ENCODE data around the gene TMEM158. TPM values are rescaled to one million over a fixed set of nuclear protein-coding genes. Genes with fewer than 3 reads are reported as not detected.

Gene TMEM158
- total and polyA plus RNA-seq, 2 donors, result 1.7 to 11.2 TPM

DNA sequence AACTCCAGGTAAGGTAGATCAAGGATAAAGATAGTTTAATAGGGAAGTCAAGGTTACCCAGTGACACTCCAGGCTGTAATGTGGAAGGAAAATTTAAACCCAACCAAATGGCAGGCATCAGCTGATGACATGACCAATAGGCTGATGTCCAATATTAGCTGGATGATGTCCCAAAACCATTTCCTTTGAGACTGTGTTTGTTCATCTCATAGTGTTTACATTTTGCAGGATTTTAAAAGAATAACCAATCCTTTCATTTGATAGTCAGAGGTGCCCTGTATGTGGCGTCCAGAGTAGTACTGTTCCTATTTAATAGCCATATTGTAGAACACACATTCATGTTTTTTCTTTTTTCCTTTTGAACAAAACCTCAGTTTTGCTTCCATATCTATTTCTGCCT, 23.3 kb upstream of the TMEM158 start:
- no peaks in the 10 kb centered on the region for H3K36me3 ChIP-seq (ENCODE audit: insufficient read depth)
- 46% methylated on average over 1 of the region's 1 CpG for WGBS
- H3K4me1 ChIP-seq (ENCODE audit: insufficient read depth), result no peaks in the 10 kb centered on the region
- no peak overlapping the region for H3K4me3 ChIP-seq (ENCODE audit: low read depth, low read length)
- H3K27ac ChIP-seq (ENCODE audit: low read depth), result no peak overlapping the region
- no peak for DNase-seq (ENCODE audit: extremely low spot score)

DNA sequence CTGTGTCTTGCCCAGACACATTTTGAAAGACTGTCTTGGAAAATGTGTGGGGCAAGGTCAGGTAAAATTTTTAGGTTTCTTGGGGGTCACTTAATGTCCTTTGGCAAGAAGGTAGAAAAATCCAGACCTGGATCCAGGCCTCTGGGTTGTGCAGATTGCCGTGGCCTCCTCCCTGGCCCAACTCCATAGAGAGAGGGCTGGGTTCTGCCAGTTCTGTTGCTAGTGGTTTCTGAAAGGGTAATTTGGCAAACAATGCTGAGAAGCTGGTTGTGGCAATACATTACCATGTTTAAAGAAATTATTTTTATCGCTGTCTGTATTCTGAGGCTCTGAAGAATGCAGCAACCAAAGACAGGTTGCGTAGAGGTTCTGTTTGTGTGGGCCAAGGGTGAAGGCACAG, 20.2 kb upstream of the TMEM158 start:
- Histone ChIP-seq H3K4me1 (ENCODE audit: insufficient read depth) (no peaks in the 10 kb centered on the region), H3K27ac (ENCODE audit: low read depth) (no peak overlapping the region)
- WGBS, result 94% methylated on average over 3 of the region's 3 CpGs

DNA sequence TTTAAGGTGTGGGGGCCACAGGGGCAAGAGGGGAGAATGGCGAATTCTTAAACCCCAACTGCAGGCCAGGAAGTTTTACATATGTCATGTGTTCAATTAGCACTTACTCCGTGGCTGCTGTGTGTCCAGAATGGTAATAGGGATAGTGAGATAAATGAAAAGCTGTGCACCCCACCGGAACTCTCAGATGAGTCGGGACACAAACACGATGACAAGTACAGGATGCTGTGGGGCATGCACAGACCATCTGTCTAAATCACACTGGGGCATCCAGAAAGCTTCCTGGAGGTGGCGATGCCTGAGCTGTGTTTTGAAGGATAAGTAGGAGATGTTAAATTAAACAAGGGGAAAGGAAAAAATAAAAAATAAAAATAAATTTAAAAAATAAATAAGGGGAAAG, 18.3 kb upstream of the TMEM158 start:
- Histone ChIP-seq H3K4me3 (ENCODE audit: low read depth, low read length) (no peak overlapping the region), H3K27ac (ENCODE audit: low read depth) (no peak overlapping the region), H3K36me3 (ENCODE audit: insufficient read depth) (no peaks in the 10 kb centered on the region), H3K4me1 (ENCODE audit: insufficient read depth) (no peaks in the 10 kb centered on the region)
- DNase-seq (ENCODE audit: extremely low spot score), result no peak
- 81% methylated on average over 6 of the region's 6 CpGs for WGBS

More for the DNA sequence above, 20.2 kb upstream of the TMEM158 start:
- no peak for DNase-seq (ENCODE audit: extremely low spot score)
- Histone ChIP-seq H3K36me3 (ENCODE audit: insufficient read depth) (no peaks in the 10 kb centered on the region), H3K4me3 (ENCODE audit: low read depth, low read length) (no peak overlapping the region)

DNA sequence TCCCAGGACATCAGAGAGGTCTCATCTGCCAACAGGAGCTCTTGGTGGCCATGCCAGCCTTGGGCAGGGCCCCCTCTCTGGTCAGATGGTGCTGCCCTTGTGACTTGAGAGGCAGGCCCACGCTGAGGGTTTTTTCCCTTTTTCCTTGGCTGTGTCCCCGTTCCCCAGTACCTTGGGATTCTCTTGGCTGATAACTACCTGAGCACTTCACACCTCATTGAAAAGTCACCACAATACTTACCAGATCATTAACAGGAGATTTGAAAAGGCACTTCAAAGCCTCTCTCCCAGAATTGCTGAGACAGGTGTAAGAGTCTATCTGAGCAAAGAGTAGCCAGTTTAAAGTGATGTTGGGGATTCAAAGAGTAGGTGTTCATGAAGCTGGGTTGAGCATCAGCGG, 15.1 kb upstream of the TMEM158 start:
- no peak overlapping the region for H3K27ac ChIP-seq (ENCODE audit: low read depth)
- no peak overlapping the region for H3K4me3 ChIP-seq (ENCODE audit: low read depth, low read length)
- 72% methylated on average over 3 of the region's 3 CpGs for WGBS
- no peak for DNase-seq (ENCODE audit: extremely low spot score)
- H3K36me3 ChIP-seq (ENCODE audit: insufficient read depth), result no peaks in the 10 kb centered on the region
- H3K4me1 ChIP-seq (ENCODE audit: insufficient read depth), result no peaks in the 10 kb centered on the region

DNA sequence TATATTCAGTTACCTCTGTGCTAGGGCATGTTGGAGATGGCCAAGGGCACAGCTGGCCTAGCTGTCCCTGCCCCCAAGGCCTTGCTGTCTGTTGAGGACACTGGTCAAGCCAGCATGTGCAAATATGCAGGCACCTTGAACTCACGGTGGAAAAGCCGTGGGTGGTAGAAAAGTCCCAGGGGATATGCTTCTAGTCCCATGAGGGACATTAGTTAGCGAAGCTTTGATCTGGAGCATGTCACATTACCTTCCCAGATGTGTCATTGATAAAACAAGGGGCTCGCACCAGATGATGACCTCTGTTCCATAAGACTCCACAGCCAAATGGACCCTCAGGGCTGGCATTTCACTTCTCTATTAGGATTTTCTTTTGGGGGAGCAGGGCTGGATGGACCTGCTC, 14.2 kb upstream of the TMEM158 start:
- DNase-seq (ENCODE audit: extremely low spot score), result no peak
- Histone ChIP-seq H3K36me3 (ENCODE audit: insufficient read depth) (no peaks in the 10 kb centered on the region), H3K27ac (ENCODE audit: low read depth) (no peak overlapping the region), H3K4me1 (ENCODE audit: insufficient read depth) (no peaks in the 10 kb centered on the region), H3K4me3 (ENCODE audit: low read depth, low read length) (no peak overlapping the region)
- WGBS, result 82% methylated on average over 4 of the region's 4 CpGs

DNA sequence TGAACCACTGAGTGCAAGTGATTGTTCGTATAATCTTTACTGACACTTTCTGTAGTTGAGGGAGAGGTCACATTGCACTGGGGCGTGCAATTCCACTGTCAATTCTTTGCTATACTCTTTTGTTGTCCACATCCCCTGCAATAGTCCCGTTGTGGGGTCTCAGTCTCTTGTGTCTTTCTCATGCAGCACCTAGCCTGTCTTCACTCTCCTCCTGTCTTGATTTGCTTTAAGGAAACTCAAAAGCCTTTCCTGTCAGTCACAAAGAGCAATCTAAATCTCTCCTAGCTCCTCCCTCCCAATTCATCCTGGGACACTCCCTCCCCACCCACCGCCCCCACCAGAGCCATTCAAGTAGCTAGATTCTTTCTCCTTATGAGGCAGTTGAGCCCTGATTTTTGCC, 13.2 kb upstream of the TMEM158 start:
- no peak for DNase-seq (ENCODE audit: extremely low spot score)
- H3K27ac ChIP-seq (ENCODE audit: low read depth), result no peak overlapping the region
- no peaks in the 10 kb centered on the region for H3K36me3 ChIP-seq (ENCODE audit: insufficient read depth)
- 83% methylated on average over 4 of the region's 4 CpGs for WGBS
- no peaks in the 10 kb centered on the region for H3K4me1 ChIP-seq (ENCODE audit: insufficient read depth)
- H3K4me3 ChIP-seq (ENCODE audit: low read depth, low read length), result no peak overlapping the region

DNA sequence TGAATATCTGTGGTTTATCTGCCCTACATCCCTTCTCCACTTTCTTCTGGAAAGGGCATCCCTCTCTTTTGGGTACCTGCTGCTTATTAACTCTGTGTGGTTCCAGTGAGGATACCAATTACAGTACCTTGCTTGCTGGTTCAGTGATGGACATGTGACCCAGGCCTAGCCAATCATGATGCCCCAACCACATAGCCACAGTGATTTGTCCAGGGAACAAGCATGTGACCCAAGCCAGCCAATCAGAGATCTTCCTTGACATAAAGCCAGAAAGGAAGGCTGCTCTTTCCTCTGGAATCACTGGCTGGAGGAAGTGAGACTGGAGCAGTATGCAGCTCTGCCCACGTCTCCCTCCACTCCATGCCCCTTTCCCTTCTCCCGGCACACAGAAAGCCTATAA, 10.9 kb upstream of the TMEM158 start:
- no peak for DNase-seq (ENCODE audit: extremely low spot score)
- Histone ChIP-seq H3K4me3 (ENCODE audit: low read depth, low read length) (no peak overlapping the region), H3K27ac (ENCODE audit: low read depth) (no peak overlapping the region), H3K36me3 (ENCODE audit: insufficient read depth) (no peaks in the 10 kb centered on the region), H3K4me1 (ENCODE audit: insufficient read depth) (no peaks in the 10 kb centered on the region)
- 90% methylated on average over 2 of the region's 2 CpGs for WGBS

DNA sequence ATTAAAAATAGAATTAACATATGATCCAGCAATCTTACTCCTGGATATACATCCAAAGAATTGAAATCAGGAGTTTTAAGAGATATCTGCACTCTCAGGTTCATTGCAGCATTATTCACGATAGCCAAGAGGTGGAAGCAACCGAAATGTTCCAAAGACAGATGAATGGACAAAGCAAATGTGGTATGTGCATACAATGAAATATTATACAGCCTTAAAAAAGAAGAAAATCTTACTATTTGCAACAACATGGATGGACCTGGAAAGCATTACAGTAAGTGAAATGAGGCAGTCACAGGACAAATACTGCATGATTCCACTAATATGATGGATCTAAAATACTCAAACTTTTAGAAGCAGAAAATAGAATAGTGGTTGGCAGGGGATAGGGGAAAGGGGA, 9.3 kb upstream of the TMEM158 start:
- H3K4me3 ChIP-seq (ENCODE audit: low read depth, low read length), result no peak overlapping the region
- H3K27ac ChIP-seq (ENCODE audit: low read depth), result no peak overlapping the region
- H3K36me3 ChIP-seq (ENCODE audit: insufficient read depth), result no peaks in the 10 kb centered on the region
- no peaks in the 10 kb centered on the region for H3K4me1 ChIP-seq (ENCODE audit: insufficient read depth)
- DNase-seq (ENCODE audit: extremely low spot score), result no peak
- 95% methylated on average over 2 of the region's 2 CpGs for WGBS

DNA sequence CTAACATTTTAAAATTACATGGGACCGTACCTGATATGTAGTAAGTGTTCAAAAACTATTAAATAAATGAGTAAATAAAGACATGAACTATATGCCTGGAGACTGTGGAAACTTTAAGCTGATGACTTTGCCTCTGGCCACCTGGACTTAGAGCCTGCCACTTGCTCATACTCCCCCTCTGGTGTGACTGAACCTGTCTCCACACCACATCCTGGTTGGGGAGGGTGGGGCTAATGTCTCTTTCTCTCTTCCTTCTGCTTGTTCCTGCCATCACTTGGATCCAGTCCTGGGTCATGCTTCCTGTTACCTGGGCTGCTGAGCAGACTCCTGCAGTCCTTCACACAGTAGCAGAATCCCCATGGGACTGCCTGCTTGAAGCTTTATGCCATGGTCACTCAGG, 8.2 kb upstream of the TMEM158 start:
- Histone ChIP-seq H3K4me3 (ENCODE audit: low read depth, low read length) (no peak overlapping the region), H3K27ac (ENCODE audit: low read depth) (no peak overlapping the region), H3K36me3 (ENCODE audit: insufficient read depth) (no peaks in the 10 kb centered on the region), H3K4me1 (ENCODE audit: insufficient read depth) (no peaks in the 10 kb centered on the region)
- no peak for DNase-seq (ENCODE audit: extremely low spot score)
- WGBS, result 98% methylated on average over 1 of the region's 1 CpG

DNA sequence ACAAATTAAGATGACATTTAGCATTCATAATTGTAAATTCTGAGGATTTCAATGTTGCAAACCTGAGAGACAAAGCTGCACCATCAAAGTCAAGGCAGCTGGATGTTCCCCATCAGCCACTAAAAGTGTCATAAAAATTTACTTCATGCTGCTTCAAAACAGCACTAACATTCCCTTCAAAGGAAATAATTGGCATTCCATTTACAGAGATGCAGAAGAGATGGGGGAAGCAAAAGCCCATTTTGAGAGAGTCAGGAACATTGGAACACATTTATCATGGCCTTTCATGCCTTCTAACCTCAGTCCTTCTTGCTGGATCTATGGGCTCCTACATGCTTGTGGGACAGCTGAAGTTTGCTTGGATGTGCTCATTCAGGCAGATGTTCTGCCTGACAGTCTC, 6.4 kb upstream of the TMEM158 start:
- no peak overlapping the region for H3K27ac ChIP-seq (ENCODE audit: low read depth)
- H3K4me1 ChIP-seq (ENCODE audit: insufficient read depth), result no peaks in the 10 kb centered on the region
- H3K4me3 ChIP-seq (ENCODE audit: low read depth, low read length), result no peak overlapping the region
- H3K36me3 ChIP-seq (ENCODE audit: insufficient read depth), result no peaks in the 10 kb centered on the region
- DNase-seq (ENCODE audit: extremely low spot score), result no peak

DNA sequence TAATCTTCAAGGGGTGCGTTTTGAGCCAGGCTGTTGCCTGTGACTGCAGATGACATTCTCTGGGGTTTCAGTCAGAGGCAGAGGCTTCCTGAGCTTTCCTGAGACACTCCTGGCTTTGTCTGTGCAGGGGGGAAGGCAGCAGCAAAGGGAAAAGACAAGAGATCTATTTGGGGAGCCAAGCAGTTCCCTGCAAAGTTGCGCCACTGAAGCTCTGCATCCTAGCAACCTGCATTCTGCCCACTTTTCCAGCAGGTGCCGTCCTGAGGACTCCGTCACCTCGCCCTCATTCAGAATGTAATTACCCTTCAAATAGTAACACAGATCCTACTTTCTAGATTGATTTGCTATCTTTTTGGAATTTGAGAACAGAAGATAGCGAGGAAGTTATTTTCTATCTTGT, 1.9 kb upstream of the TMEM158 start:
- no peak overlapping the region for H3K27ac ChIP-seq (ENCODE audit: low read depth)
- H3K36me3 ChIP-seq (ENCODE audit: insufficient read depth), result no peaks in the 10 kb centered on the region
- WGBS, result 90% methylated on average over 6 of the region's 6 CpGs
- no peaks in the 10 kb centered on the region for H3K4me1 ChIP-seq (ENCODE audit: insufficient read depth)
- no peak overlapping the region for H3K4me3 ChIP-seq (ENCODE audit: low read depth, low read length)
- no peak for DNase-seq (ENCODE audit: extremely low spot score)

DNA sequence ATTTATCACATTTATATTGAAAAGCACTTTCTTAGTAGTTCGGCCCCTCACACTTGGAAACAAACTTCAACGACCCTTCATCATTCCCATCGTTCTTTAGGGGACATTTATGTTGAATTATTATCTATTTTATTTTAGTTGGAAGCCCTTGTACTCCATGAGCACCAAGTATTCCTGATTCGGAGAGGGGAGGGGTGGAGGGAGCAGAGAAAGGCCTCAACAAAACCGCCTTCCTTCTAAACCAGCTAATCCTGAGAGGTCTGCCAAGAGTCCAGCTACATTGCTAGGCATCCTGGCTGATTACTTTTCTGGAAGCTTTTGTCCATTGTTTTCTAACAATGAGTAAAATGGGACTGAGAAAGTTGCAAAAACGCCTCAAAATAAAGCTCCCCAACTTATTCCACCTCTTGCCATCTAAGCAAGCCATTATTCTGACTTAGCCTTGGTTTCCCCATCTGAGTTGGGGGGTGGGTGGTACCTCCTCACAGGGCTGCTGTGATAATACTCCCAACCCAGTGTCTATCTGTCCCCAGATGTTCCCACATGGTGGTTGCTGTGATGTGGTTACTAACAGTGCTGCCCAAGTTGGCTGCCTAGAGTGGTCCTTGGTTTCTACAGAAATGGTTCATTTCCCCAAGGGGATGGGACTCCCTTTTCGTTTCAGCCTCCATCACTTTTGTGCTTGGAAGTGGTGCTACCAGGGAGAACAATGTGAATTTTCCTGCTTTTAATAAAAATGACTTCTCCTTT, 1.2 kb upstream of the TMEM158 start:
- 79% methylated on average over 7 of the region's 7 CpGs for WGBS
- DNase-seq (ENCODE audit: extremely low spot score), result no peak
- Histone ChIP-seq H3K36me3 (ENCODE audit: insufficient read depth) (no peaks in the 10 kb centered on the region), H3K4me1 (ENCODE audit: insufficient read depth) (no peaks in the 10 kb centered on the region), H3K4me3 (ENCODE audit: low read depth, low read length) (no peak overlapping the region), H3K27ac (ENCODE audit: low read depth) (no peak overlapping the region)

DNA sequence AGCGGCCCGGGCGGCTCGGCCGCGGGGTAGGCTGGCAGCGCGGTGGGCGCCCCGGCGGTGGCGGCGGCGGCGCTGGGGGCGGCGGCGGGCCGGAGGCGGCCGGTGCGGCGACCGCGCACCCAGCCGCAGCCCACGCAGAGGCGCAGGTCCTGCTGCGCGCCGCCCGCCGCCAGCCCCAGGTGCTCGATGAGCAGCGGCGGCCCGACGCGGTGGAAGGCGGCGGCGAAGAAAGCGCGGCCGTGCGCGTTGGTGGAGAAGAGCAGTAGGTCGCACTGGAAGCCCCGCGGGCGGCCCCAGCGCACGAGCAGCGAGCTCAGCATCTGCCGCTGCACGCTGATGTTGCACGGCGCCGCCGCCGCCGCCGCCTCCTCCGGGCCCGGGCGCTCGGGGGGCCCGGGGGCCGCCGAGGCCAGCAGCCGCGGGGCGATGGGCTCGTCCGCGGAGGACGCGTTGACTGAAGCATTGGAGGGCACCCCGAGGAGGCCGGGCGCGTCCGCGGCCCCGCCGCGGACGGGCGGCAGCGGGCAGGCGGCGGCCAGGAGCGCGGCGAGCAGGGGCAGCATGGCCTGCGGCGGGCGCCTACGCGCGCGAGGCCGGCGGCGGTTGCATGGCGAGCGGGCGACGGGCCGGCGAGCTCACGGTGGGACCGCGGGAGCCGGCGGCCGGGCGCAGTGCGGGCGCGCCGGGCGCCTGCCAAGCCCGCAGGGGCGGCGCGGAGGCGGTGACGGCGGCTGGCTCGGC, 452 bp downstream of the TMEM158 start:
- Histone ChIP-seq H3K4me3 (ENCODE audit: low read depth, low read length) (peak overlapping the region; percentile 80), H3K36me3 (ENCODE audit: insufficient read depth) (no peaks in the 10 kb centered on the region), H3K4me1 (ENCODE audit: insufficient read depth) (no peaks in the 10 kb centered on the region), H3K27ac (ENCODE audit: low read depth) (no peak overlapping the region)
- no peak for DNase-seq (ENCODE audit: extremely low spot score)
- under 1% methylated on average over 131 of the region's 131 CpGs for whole genome bisulfite sequencing

DNA sequence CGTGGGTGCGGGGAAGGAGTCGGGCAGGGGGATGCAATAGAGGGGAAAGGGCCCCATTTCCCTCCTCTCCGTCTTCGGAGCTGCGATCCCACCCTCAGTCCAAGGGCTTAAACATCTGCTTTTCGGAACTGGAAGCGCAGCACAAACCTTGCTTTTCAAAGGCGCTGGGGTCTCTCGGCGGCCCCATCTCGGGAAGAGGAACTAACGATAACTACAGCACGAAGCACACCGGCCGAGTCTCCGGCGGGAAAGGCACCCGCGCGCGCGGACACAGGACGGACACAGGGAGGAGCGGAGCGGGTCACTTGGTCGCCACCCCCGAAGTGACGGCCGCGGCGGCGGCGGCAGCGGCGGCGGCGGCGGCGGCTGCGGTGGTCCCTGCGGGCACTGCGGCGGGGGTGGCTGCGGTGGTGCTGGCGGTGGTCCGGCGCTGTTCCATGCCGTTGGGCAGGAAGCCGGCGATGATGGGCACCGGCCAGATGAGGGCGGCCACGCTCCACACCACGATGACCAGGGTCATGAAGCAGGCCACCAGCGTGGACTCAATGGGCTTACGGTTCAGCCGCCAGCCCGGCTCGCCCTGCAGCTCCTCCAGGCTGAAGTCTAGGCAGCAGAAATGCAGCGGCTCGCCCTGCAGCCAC, 1.1 kb downstream of the TMEM158 start:
- WGBS, result 2% methylated on average over 61 of the region's 62 CpGs
- no peak for DNase-seq (ENCODE audit: extremely low spot score)
- peak overlapping the region; percentile 80 for H3K4me3 ChIP-seq (ENCODE audit: low read depth, low read length)
- no peak overlapping the region for H3K27ac ChIP-seq (ENCODE audit: low read depth)
- H3K36me3 ChIP-seq (ENCODE audit: insufficient read depth), result no peaks in the 10 kb centered on the region
- no peaks in the 10 kb centered on the region for H3K4me1 ChIP-seq (ENCODE audit: insufficient read depth)
